NB4 (cell line): Measurements from ENCODE around the gene CDHR1.

Experiments
- MYC ChIP-seq: IDR thresholded peaks from 2 replicates; pipeline ENCODE4 v1.6.1; 2011; ENCODE audit warnings: low read depth, low read length
- POLR2A ChIP-seq: IDR thresholded peaks from 2 replicates; pipeline ENCODE4 v1.6.1; 2011; ENCODE audit warnings: mild to moderate bottlenecking; ENCODE audit not compliant: insufficient read length; ENCODE audit errors: extremely low read depth
- TF ChIP-seq, protein P1 (sequence below): IDR thresholded peaks from one replicate; pipeline ENCODE4 v1.5.1; 2012; ENCODE audit warnings: low read depth, low read length

GRCh38 chr10:84193327-84193726, 1.0 kb upstream of the CDHR1 start:
- TF ChIP-seq, protein P1, sequence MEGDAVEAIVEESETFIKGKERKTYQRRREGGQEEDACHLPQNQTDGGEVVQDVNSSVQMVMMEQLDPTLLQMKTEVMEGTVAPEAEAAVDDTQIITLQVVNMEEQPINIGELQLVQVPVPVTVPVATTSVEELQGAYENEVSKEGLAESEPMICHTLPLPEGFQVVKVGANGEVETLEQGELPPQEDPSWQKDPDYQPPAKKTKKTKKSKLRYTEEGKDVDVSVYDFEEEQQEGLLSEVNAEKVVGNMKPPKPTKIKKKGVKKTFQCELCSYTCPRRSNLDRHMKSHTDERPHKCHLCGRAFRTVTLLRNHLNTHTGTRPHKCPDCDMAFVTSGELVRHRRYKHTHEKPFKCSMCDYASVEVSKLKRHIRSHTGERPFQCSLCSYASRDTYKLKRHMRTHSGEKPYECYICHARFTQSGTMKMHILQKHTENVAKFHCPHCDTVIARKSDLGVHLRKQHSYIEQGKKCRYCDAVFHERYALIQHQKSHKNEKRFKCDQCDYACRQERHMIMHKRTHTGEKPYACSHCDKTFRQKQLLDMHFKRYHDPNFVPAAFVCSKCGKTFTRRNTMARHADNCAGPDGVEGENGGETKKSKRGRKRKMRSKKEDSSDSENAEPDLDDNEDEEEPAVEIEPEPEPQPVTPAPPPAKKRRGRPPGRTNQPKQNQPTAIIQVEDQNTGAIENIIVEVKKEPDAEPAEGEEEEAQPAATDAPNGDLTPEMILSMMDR: no peak
- TF ChIP-seq POLR2A: no peak
- TF ChIP-seq MYC: no peak
